HepG2 (cell line): Measurements from ENCODE around the gene SAMD10. TPM values are rescaled to one million over a fixed set of nuclear protein-coding genes. Genes with fewer than 3 reads are reported as not detected.
A peak's percentile ranks its signal among the peaks of the same experiment; 100 is the strongest.

Experiments used
- AHR ChIP-seq: IDR thresholded peaks from 2 replicates; pipeline ENCODE4 v1.6.1; 2018; ENCODE audit warnings: missing genetic modification reagents, missing compliant biosample characterization
- DNMT1 ChIP-seq: sonication (generic); formaldehyde crosslinking; IDR thresholded peaks from 2 replicates; pipeline ENCODE4 v1.5.1; 2020; ENCODE audit warnings: mild to moderate bottlenecking, missing genetic modification reagents
- FOXK2 ChIP-seq: fragments of 450-650 bp; IDR thresholded peaks from 2 replicates; pipeline ENCODE4 v1.6.1; 2016
- FOXP1 ChIP-seq, 2 experiments: fragments of 450-650 bp in 1 of 2; IDR thresholded peaks; 2 replicates each; pipeline ENCODE4 v1.6.1; 2017 to 2018; ENCODE audit warnings: antibody characterized with exemption in 1 of 2
- GABPB1 ChIP-seq: IDR thresholded peaks from 2 replicates; pipeline ENCODE4 v1.6.1; 2016; ENCODE audit warnings: mild to moderate bottlenecking, missing genetic modification reagents, moderate library complexity, missing compliant biosample characterization
- HNRNPLL ChIP-seq: fragments of 200-400 bp; formaldehyde crosslinking; IDR thresholded peaks from 2 replicates; pipeline ENCODE4 v1.6.1; 2017; ENCODE audit warnings: mild to moderate bottlenecking, low read depth, low read length; ENCODE audit not compliant: poor library complexity, severe bottlenecking
- IRF2 ChIP-seq: IDR thresholded peaks from 2 replicates; pipeline ENCODE4 v1.6.1; 2018; ENCODE audit warnings: missing genetic modification reagents, missing compliant biosample characterization
- KAT8 ChIP-seq: IDR thresholded peaks from 2 replicates; pipeline ENCODE4 v1.6.1; 2016; ENCODE audit warnings: missing genetic modification reagents, missing compliant biosample characterization
- KLF11 ChIP-seq: IDR thresholded peaks from 2 replicates; pipeline ENCODE4 v1.6.1; 2016; ENCODE audit warnings: missing compliant biosample characterization
- MBD4 ChIP-seq: IDR thresholded peaks from 2 replicates; pipeline ENCODE4 v1.6.1; 2012; ENCODE audit warnings: low read length, inconsistent platforms, borderline replicate concordance
- MEF2D ChIP-seq: sonication (generic); formaldehyde crosslinking; IDR thresholded peaks from 2 replicates; pipeline ENCODE4 v1.5.1; 2020; ENCODE audit warnings: mild to moderate bottlenecking, missing genetic modification reagents
- MEIS2 ChIP-seq: sonication (generic); formaldehyde crosslinking; IDR thresholded peaks from 2 replicates; pipeline ENCODE4 v1.9.0; 2021; ENCODE audit warnings: mild to moderate bottlenecking, missing genetic modification reagents
- MTA1 ChIP-seq: sonication (generic); formaldehyde crosslinking; IDR thresholded peaks from 2 replicates; pipeline ENCODE4 v1.4.0; 2020; ENCODE audit warnings: missing genetic modification reagents, mild to moderate bottlenecking, borderline replicate concordance
- NFE2L2 ChIP-seq: fragments of 150-350 bp; IDR thresholded peaks from 2 replicates; pipeline ENCODE4 v1.6.1; 2014; ENCODE audit warnings: low read length
- NFYB ChIP-seq: sonication (generic); formaldehyde crosslinking; IDR thresholded peaks from 2 replicates; pipeline ENCODE4 v1.4.0; 2020; ENCODE audit warnings: missing genetic modification reagents
- NFYC ChIP-seq: IDR thresholded peaks from 2 replicates; pipeline ENCODE4 v1.6.1; 2016; ENCODE audit warnings: missing genetic modification reagents, missing compliant biosample characterization
- PHF21A ChIP-seq: sonication (generic); formaldehyde crosslinking; IDR thresholded peaks from 2 replicates; pipeline ENCODE4 v1.5.0; 2020; ENCODE audit warnings: mild to moderate bottlenecking, missing genetic modification reagents
- REPIN1 ChIP-seq: sonication (generic); formaldehyde crosslinking; IDR thresholded peaks from 2 replicates; pipeline ENCODE4 v1.8.0; 2022; ENCODE audit warnings: missing genetic modification reagents, low read depth, mild to moderate bottlenecking, borderline replicate concordance
- SNRNP70 ChIP-seq: fragments of 200-400 bp; formaldehyde crosslinking; IDR thresholded peaks from 2 replicates; pipeline ENCODE4 v1.6.1; 2017; ENCODE audit warnings: mild to moderate bottlenecking, low read depth, low read length, moderate library complexity
- SP5 ChIP-seq: IDR thresholded peaks from 2 replicates; pipeline ENCODE4 v1.6.1; 2016; ENCODE audit warnings: low read depth, borderline replicate concordance
- ZIK1 ChIP-seq: sonication (generic); formaldehyde crosslinking; IDR thresholded peaks from 2 replicates; pipeline ENCODE4 v1.5.0; 2020; ENCODE audit warnings: mild to moderate bottlenecking, low read depth, missing genetic modification reagents, borderline replicate concordance
- ZNF207 ChIP-seq: fragments of 450-650 bp; IDR thresholded peaks from 2 replicates; pipeline ENCODE4 v1.6.1; 2016; ENCODE audit warnings: antibody characterized with exemption, borderline replicate concordance
- ZNF510 ChIP-seq: sonication (generic); formaldehyde crosslinking; IDR thresholded peaks from 2 replicates; pipeline ENCODE4 v1.4.0; 2020; ENCODE audit warnings: low read depth, mild to moderate bottlenecking, missing genetic modification reagents
- ZNF678 ChIP-seq: sonication (generic); formaldehyde crosslinking; IDR thresholded peaks from 2 replicates; pipeline ENCODE4 v1.4.0; 2020; ENCODE audit warnings: mild to moderate bottlenecking, missing genetic modification reagents
- polyA plus RNA-seq, 8 experiments: library from polyadenylated mRNA; depleted of rRNA in 3 of 8; stranded (reverse) in 7 of 8; unstranded in 1 of 8; fragments of >200 nt; fragmentation: Illumina TruSeq in 4 of 8; extraction: Trizol in 4 of 8; gene quantifications; 2 replicates each; pipeline versions ENCODE4 v1.2.1 to v1.2.3, GENCODE V29; 2011 to 2016; ENCODE audit warnings: low read depth in 4 of 8, missing spikeins in 1 of 8, mixed read lengths in 1 of 8; ENCODE audit not compliant: insufficient read depth in 1 of 8
- total RNA-seq, 5 experiments: library from RNA; depleted of rRNA; stranded (reverse); fragments of >200 nt; fragmentation: Illumina TruSeq; extraction: Trizol; gene quantifications; 2 replicates each; pipeline ENCODE4 v1.2.3, GENCODE V29; 2016; ENCODE audit warnings: low read depth in 1 of 5
- TF ChIP-seq, protein P1 (sequence below): sonication (generic); formaldehyde crosslinking; IDR thresholded peaks from 2 replicates; pipeline ENCODE4 v1.8.1; 2022; ENCODE audit warnings: mild to moderate bottlenecking, missing genetic modification reagents
- TF ChIP-seq, protein P2 (sequence below): sonication (generic); formaldehyde crosslinking; IDR thresholded peaks from 2 replicates; pipeline ENCODE4 v1.5.1; 2020; ENCODE audit warnings: mild to moderate bottlenecking, missing genetic modification reagents, borderline replicate concordance
- TF ChIP-seq, protein P3 (sequence below): sonication (generic); formaldehyde crosslinking; IDR thresholded peaks from 2 replicates; pipeline ENCODE4 v1.8.0; 2023; ENCODE audit warnings: mild to moderate bottlenecking, missing genetic modification reagents
- TF ChIP-seq, protein P4 (sequence below): IDR thresholded peaks from 2 replicates; pipeline ENCODE4 v1.6.1; 2016; ENCODE audit warnings: low read depth, control low read depth

Gene SAMD10
- total and polyA plus RNA-seq, 2 of the 13 experiments (the other 11 are each of a cell fraction or from before 2014, with no cell fraction given), result 6.1 to 11.0 TPM

DNA sequence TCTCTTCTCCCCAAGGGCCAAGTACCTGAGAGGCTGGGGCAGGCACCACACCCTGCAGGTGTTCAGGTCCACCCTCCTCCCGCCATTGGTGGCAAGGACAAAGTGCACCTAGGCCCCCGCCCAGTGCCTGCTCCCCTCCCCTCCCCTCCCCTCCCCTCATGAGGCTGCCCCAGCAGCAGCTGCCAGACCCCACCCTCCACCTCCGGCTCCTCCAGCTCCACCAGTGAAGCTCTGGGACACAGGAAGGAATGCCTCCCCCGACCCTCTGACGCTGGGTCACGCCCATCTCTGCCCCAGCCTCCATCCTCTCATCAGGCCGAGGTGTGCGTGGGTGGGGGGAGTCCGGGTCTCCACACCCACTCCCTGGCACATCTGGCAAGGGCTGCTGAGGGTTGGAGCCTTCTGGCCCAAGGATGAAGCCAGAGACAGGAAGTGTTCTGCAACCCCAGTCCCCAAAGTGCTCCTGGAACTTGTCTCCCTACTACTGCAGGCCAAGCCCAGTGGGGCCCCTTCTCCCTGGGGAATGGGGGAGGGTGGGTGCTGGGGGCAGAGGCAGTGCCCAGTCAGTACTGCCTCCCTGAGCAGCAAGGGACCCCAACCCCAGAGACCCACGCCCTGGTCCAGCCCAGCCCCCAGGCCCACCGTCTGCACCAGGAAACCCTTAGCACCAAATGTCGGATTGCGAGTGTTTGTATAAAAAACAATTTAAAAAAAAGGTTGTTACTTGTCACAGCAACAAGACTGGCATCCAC lies 21.6 kb downstream of the SAMD10 start (continued):
- TF ChIP-seq PHF21A (CRISPR knock-in tag), result no peak
- TF ChIP-seq, protein P1, sequence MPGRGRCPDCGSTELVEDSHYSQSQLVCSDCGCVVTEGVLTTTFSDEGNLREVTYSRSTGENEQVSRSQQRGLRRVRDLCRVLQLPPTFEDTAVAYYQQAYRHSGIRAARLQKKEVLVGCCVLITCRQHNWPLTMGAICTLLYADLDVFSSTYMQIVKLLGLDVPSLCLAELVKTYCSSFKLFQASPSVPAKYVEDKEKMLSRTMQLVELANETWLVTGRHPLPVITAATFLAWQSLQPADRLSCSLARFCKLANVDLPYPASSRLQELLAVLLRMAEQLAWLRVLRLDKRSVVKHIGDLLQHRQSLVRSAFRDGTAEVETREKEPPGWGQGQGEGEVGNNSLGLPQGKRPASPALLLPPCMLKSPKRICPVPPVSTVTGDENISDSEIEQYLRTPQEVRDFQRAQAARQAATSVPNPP (CRISPR knock-in tag), result no peak
- no peak for TF ChIP-seq FOXP1 (IDR thresholded peaks at IDR 0.05)
- no peak for TF ChIP-seq FOXP1 (CRISPR knock-in tag; IDR thresholded peaks at IDR 0.05)
- no peak for TF ChIP-seq KAT8 (CRISPR knock-in tag)
- peak; percentile 7 for TF ChIP-seq HNRNPLL
- TF ChIP-seq SNRNP70, result no peak
- TF ChIP-seq NFYC (CRISPR knock-in tag), result no peak
- no peak for TF ChIP-seq MBD4
- TF ChIP-seq MEF2D (CRISPR knock-in tag), result no peak
- TF ChIP-seq ZNF207, result no peak
- 0 out of 2 replicates have a peak, but pooled peaks have one; percentile 0 for TF ChIP-seq ZNF510 (CRISPR knock-in tag)
- TF ChIP-seq ZIK1 (CRISPR knock-in tag), result no peak
- TF ChIP-seq ZNF678 (CRISPR knock-in tag), result no peak
- TF ChIP-seq NFYB (CRISPR knock-in tag), result no peak
- no peak for TF ChIP-seq IRF2 (CRISPR knock-in tag)
- TF ChIP-seq, protein P2, sequence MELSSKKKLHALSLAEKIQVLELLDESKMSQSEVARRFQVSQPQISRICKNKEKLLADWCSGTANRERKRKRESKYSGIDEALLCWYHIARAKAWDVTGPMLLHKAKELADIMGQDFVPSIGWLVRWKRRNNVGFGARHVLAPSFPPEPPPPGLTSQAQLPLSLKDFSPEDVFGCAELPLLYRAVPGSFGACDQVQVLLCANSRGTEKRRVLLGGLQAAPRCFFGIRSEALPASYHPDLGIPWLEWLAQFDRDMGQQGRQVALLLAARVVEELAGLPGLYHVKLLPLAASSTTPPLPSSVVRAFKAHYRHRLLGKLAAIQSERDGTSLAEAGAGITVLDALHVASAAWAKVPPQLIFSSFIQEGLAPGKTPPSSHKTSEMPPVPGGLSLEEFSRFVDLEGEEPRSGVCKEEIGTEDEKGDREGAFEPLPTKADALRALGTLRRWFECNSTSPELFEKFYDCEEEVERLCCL, result no peak
- TF ChIP-seq, protein P3, sequence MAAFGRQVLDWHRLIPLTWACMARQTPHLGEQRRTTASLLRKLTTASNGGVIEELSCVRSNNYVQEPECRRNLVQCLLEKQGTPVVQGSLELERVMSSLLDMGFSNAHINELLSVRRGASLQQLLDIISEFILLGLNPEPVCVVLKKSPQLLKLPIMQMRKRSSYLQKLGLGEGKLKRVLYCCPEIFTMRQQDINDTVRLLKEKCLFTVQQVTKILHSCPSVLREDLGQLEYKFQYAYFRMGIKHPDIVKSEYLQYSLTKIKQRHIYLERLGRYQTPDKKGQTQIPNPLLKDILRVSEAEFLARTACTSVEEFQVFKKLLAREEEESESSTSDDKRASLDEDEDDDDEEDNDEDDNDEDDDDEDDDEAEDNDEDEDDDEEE, result no peak
- no peak for TF ChIP-seq NFE2L2
- no peak for TF ChIP-seq SP5
- TF ChIP-seq, protein P4, sequence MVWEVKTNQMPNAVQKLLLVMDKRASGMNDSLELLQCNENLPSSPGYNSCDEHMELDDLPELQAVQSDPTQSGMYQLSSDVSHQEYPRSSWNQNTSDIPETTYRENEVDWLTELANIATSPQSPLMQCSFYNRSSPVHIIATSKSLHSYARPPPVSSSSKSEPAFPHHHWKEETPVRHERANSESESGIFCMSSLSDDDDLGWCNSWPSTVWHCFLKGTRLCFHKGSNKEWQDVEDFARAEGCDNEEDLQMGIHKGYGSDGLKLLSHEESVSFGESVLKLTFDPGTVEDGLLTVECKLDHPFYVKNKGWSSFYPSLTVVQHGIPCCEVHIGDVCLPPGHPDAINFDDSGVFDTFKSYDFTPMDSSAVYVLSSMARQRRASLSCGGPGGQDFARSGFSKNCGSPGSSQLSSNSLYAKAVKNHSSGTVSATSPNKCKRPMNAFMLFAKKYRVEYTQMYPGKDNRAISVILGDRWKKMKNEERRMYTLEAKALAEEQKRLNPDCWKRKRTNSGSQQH, result no peak
- TF ChIP-seq MTA1 (CRISPR knock-in tag), result peak; percentile 58; the same call in 1 of the 2 replicates
- peak; percentile 34; the same call in 1 of the 2 replicates for TF ChIP-seq AHR
- TF ChIP-seq DNMT1, result peak; percentile 30; the same call in 1 of the 2 replicates
- TF ChIP-seq KLF11 (CRISPR knock-in tag), result no peak
- no peak for TF ChIP-seq MEIS2 (CRISPR knock-in tag)
- no peak for TF ChIP-seq GABPB1 (CRISPR knock-in tag)
- no peak for TF ChIP-seq REPIN1 (CRISPR knock-in tag)
- no peak for TF ChIP-seq FOXK2
